Stimulated activated CD4-positive, alpha-beta T cell treated with anti-CD3 and anti-CD28 coated beads, Interleukin-15, amount 100 ng/mL, for 1 hour (primary cell): ENCODE data around the gene KIAA1755.

Source experiments
- DNase-seq, 2 donors: peaks; one replicate each; pipeline ENCODE4 v3.0.0-alpha.2; 2020; ENCODE audit warnings: low read depth in 1 of 2, low spot score in 1 of 2

Gene KIAA1755

DNA sequence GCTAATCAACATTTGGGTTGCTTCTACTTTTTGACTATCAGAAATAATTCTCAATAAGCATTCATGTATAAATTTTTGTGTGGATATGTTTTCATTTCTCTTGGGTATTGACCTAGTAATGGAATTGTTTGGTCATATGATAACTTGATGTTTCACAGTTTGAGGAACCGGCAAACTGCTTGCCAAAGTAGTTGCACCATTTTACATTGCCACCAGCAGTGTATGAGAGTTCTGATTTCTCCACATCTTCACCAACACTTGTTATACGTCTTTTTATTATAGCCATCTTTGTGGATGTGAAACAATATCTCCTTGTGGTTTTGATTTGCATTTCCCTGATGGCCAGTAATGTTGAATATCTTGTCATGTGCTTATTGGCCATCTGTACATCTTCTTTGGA is 52.9 kb downstream of the KIAA1755 start:
- no peak for DNase-seq

- no peak for DNase-seq
Observed at GRCh38 chr20:38205001-38205400, 55.5 kb downstream of the KIAA1755 start.

GRCh38 chr20:38203981-38204357 is 56.6 kb downstream of the KIAA1755 start:
- DNase-seq = no peak

DNA sequence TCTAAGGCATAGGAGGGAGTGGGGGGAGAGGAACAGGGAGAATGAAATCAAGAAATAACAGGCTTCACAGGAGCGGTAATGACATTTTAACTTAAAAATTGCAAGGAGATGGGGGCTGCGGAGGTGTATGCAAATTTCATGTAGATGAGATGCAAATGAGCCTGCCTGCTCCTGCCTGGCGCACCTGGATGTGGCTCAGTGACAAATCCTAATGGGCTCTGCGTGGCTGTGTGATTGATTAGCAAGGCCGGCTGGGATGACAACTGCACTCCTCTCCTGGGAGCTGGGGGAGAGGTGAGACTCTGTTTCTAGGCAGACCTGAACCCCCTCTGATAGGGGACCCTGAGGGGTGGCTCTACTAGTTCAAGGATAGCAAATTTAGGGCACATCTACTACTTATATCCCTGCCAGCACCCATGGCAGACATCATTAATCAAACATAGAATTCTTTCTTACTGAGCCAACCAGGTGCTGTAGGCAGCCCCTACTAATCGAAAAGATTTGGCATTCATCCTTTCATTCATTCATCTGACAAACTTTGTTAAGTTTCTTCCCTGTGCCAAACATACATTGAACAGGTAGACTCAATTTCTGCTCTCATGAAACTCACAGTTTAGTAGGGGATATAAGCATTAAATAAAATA is 57.1 kb downstream of the KIAA1755 start:
- DNase-seq = no peak

DNA sequence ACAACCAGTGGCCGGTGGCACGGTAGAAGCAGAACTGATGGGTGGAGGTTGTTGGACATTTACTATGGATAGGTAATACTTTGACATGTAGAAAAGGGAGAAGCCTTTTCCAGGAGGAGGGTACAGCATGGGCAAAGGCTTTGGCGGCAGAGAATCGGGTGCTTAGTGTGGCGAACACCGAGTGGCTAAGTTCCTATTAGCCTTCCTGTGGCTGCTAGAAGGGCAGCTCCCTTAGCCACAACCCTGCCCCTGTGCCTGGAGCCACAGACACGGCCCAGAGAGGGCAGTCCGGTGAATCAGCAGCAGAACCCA is 57.6 kb downstream of the KIAA1755 start:
- no peak for DNase-seq

GRCh38 chr20:38202153-38202981 is 58.2 kb downstream of the KIAA1755 start:
- no peak for DNase-seq

- no peak for DNase-seq
Observed at GRCh38 chr20:38201356-38201755, 59.2 kb downstream of the KIAA1755 start.

DNA sequence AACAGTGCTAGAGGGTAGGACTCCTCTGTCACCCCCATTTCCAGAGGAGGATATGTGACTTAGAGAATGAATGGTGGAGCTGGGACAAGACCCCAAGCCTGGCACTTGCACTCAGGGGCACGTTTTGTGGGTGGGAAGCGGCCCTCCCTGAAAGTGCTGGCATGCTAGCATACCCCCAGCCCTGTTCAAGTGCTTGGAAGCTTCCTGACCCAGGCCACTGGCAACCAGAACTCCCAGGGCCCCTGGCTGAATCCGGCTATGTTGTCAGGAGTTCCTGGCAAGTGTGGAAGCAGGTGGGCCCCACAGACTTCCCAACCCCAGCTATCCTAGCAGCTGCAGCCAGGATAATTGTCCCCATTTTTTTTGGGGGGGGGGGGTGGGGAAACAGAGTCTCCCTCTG is 59.9 kb downstream of the KIAA1755 start:
- DNase-seq = no peak

DNA sequence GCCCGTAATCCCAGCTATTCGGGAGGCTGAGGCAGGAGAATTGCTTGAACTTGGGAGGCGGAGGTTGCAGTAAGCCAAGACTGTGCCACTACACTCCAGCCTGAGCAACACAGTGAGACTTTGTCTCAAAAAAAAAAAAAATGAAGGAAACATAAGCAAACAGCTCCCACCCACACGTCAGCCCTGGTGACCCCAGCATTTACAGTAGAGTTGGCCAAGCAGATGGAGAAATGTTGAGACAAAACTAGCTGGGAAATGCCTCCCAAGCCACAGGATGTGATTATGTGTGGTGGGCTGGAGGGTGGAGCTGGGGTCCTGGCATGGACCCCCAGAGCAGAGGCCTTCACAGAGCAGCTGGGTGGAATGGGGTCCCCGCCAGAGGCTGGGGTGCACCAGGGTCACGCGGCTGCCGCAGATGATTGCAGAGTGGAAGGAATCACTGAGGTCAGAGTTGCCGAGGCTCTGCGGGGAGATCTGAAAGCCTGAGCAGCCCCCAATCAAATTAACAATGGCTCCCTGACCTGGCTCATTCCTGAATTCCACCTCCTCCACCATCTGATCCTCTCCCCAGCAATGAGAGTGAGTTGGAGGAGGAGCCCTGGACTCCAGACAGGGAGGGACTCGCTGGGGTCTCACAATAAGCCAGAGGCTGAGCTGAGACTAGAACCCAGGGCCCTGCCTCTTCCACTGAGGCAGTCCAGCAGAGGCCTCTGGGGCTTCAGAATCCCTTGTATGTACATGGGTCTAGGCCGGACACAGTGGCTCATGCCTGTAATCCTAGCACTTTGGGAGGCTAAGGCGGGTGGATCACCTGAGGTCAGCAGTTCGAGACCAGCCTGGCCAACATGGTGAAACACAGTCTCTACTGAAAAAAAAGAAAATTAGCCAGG is 60.8 kb downstream of the KIAA1755 start:
- DNase-seq = no peak

GRCh38 chr20:38198238-38198861 is 62.2 kb downstream of the KIAA1755 start:
- DNase-seq = no peak

- DNase-seq = no peak
Observed at GRCh38 chr20:38197619-38198018, 62.9 kb downstream of the KIAA1755 start.

- no peak for DNase-seq
Observed at GRCh38 chr20:38197217-38197616, 63.3 kb downstream of the KIAA1755 start.

GRCh38 chr20:38196592-38196991 is 63.9 kb downstream of the KIAA1755 start:
- no peak for DNase-seq

DNA sequence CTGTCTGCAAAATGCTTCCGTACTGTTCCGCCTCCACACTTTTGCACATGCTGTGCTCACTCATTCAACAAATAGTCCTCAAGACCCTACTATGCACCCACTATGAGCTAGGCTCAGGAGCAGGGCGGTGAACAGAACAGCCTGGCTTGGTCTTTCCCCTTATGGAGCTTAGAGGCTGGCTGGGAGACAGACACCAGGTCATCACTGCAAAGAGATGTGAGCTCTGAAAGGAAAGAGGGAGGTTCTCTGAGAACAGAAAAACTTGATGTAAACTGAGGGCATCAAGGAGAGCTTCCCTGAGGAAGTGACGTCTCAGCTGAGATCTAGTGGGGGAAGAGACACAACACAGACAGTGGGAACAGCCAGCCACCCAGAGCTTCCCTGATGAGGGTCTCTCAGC is 64.5 kb downstream of the KIAA1755 start:
- DNase-seq = no peak

- no peak for DNase-seq
Observed at GRCh38 chr20:38195521-38195920, 65.0 kb downstream of the KIAA1755 start.

GRCh38 chr20:38194971-38195504 is 65.5 kb downstream of the KIAA1755 start:
- no peak for DNase-seq

GRCh38 chr20:38193586-38194105 is 66.9 kb downstream of the KIAA1755 start:
- DNase-seq = no peak

GRCh38 chr20:38192323-38192885 is 68.1 kb downstream of the KIAA1755 start:
- no peak for DNase-seq

GRCh38 chr20:38191654-38192053 is 68.9 kb downstream of the KIAA1755 start:
- DNase-seq = no peak

DNA sequence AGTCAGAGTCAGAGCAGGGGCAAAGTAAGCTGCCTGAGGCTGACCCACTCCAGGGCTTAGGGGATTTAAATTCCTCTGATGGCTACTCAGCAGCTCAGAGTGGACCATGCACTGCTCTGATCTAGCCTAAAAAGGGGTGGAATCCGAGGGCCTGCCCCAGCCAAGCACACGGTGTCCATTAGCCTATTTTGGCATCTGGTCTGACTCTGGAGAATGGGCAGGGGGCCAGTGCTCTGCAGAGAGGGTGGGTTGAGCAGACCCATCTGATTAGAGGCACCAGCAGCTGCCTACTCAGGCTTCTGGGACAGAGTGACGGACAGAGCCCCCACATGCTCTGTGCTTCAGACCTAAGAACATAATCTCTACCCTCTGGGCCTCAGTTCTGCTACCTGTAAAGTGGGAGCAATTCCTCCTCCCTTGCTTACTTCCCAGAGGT is 69.6 kb downstream of the KIAA1755 start:
- no peak for DNase-seq

GRCh38 chr20:38190166-38190565 is 70.4 kb downstream of the KIAA1755 start:
- DNase-seq = no peak
